ENCODE results near the gene PCNX1.

DNA sequence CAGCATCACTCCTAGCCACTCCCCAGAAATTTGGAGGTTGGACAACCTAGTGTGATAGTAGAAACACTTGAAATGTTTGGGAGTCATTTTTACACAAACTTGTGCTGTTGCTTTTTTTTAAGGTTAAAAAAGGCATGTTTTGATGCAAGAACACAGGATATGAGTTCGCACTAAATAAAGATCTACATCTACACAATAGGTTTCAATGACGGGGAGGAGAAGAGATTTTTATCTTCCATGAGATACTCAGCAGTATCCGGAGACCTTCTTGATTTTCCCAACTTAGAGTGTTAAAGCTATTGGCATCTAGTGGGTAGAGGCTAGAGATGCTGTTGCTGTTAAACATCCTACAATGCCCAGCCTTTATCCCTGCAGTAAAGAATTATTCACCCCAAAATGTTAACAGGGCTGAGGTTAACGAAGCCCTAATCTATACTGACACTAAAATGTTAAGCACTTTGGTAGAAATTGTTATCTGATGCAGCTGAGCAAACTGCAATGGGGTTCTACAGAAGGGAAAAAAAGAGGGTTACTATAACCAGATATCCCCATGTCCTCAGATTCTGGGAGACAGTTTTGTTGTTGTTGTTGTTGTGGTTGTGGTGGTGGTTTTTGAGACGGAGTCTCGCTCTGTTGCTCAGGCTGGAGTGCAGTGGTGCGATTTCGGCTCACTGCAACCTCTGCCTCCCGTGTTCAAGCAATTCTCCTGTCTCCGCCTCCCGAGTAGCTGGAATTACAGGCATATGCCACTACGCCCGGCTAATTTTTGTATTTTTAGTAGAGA, 14.0 kb upstream of the PCNX1 start:
- TF ChIP-seq EZH2 (IDR thresholded peaks at IDR 0.05; ENCODE audit: borderline replicate concordance, insufficient read depth, low read depth, low read length, poor library complexity, severe bottlenecking) = no peak
- TF ChIP-seq, protein P1, sequence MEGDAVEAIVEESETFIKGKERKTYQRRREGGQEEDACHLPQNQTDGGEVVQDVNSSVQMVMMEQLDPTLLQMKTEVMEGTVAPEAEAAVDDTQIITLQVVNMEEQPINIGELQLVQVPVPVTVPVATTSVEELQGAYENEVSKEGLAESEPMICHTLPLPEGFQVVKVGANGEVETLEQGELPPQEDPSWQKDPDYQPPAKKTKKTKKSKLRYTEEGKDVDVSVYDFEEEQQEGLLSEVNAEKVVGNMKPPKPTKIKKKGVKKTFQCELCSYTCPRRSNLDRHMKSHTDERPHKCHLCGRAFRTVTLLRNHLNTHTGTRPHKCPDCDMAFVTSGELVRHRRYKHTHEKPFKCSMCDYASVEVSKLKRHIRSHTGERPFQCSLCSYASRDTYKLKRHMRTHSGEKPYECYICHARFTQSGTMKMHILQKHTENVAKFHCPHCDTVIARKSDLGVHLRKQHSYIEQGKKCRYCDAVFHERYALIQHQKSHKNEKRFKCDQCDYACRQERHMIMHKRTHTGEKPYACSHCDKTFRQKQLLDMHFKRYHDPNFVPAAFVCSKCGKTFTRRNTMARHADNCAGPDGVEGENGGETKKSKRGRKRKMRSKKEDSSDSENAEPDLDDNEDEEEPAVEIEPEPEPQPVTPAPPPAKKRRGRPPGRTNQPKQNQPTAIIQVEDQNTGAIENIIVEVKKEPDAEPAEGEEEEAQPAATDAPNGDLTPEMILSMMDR (IDR thresholded peaks at IDR 0.05) = no peak
